ENCODE data around the gene CTRL.

CTRL gene

DNA sequence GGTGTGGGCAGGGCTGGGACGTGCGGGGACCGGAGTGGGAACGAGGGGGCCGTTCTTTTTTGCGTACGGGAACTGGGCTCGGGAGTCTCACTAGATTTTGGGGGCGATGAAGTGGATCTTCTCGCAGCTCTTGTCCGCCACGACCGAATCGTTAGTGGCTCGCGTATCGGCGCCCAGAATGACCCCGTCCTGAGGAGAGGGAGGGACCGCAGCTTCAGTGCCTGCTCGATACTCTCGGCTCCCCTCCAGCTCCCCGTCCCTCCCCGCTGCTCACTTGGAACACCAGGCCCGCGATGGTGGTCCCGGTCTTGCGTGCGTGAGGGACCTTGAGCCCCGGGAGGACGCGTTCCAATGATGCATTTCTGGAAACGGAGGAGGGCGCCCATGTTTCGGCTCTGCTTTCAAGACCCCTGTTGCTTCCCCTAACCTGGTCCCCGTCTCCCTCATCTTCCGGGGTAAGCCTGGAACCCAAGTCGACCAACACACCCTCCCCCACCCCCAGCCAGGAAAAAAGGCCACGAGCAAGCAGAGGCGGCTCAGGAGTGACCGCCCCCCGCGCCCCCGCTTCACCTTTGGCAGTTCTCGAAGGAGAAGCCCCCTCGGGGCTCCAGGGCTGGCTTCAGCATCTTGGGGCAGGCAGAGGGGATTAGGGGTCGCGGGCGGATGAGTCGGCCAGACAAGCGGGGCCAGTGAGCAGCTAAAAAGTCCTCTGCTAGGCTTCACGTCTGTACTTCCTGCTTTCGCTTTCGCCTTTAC is 4.6 kb upstream of the CTRL start, which contains the start of gene PSMB10:
PSMB10 (minus strand) TSS at position 727 of the 756 bp plus-strand sequence; CDS start at position 626, 101 bp downstream.
- Mint-ChIP-seq H3K4me1 (peaks cover 29% of the 10 kb centered on the region), H3K9me3 (no peaks in the 10 kb centered on the region), H3K27ac (peak within 1 kb of the TSS; percentile 98), H3K36me3 (ENCODE audit: low read depth) (peaks cover 6% of the 10 kb centered on the region), H3K27me3 (ENCODE audit: low read depth, poor library complexity) (peaks cover 12% of the 10 kb centered on the region), H3K4me3 (peak within 1 kb of the TSS; percentile 100)
- DNase-seq: peak; percentile 47
- TF ChIP-seq, protein P1, sequence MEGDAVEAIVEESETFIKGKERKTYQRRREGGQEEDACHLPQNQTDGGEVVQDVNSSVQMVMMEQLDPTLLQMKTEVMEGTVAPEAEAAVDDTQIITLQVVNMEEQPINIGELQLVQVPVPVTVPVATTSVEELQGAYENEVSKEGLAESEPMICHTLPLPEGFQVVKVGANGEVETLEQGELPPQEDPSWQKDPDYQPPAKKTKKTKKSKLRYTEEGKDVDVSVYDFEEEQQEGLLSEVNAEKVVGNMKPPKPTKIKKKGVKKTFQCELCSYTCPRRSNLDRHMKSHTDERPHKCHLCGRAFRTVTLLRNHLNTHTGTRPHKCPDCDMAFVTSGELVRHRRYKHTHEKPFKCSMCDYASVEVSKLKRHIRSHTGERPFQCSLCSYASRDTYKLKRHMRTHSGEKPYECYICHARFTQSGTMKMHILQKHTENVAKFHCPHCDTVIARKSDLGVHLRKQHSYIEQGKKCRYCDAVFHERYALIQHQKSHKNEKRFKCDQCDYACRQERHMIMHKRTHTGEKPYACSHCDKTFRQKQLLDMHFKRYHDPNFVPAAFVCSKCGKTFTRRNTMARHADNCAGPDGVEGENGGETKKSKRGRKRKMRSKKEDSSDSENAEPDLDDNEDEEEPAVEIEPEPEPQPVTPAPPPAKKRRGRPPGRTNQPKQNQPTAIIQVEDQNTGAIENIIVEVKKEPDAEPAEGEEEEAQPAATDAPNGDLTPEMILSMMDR (IDR thresholded peaks at IDR 0.05): no peak

DNA sequence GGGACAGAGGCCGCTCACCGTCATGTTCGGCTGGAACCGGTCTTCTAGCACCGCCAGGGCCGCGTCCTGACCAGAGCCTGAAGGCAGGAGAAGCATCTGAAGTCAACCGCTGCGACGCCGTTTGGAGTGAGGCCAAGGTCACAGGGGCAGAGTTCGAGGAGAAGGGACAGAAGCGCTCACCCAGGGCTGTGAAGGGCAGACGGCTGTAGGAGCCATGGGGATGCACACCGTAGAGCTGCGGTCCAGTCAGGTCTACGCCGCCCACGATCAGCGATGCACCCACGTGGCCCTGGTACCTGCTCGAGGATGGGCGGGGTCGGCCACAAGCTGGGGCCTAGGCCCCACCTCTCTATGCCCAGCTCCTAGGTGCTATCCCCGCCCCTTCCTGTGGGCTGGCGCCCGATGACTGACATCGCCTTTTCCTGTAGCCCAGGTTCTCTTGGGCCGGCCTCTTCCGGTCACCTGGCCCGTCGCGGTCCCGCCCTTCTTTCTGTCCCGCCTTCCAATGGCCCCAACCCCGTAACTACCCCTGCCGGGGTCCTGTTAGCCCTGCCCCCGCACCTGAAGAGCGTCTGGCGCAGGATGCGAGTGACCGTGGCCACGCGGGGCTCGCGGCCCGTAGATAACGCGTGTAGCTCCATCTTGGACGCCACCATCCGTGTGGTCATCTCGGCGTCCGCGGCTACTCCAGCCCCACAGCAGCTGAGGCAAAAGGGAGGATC is 3.9 kb upstream of the CTRL start:
- peak; percentile 89 for DNase-seq
- H3K27me3 Mint-ChIP-seq (ENCODE audit: low read depth, poor library complexity): peaks cover 13% of the 10 kb centered on the region
- TF ChIP-seq, protein P1 (IDR thresholded peaks at IDR 0.05): no peak
- peak overlapping the region; percentile 100 for H3K4me3 Mint-ChIP-seq
- peak overlapping the region; percentile 98 for H3K27ac Mint-ChIP-seq
- H3K9me3 Mint-ChIP-seq: no peaks in the 10 kb centered on the region
- H3K4me1 Mint-ChIP-seq: peaks cover 29% of the 10 kb centered on the region
- peaks cover 6% of the 10 kb centered on the region for H3K36me3 Mint-ChIP-seq (ENCODE audit: low read depth)

DNA sequence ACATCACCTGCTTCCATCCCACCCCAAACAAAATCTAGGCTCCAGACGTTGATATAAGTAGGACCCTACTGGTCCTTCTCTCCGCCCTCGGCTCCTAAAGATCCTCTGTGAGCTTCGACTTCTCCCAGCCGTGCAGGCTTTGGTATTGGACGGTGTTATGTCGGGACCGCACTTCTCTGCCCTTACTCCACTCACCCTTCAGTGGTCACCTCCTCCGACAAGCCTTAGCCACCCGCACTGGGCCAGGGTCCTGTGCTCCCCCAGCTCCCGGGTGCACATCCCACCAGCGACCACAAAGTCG is 3.4 kb upstream of the CTRL start:
- no peaks in the 10 kb centered on the region for H3K9me3 Mint-ChIP-seq
- H3K27ac Mint-ChIP-seq: peak overlapping the region; percentile 90
- H3K36me3 Mint-ChIP-seq (ENCODE audit: low read depth): peaks cover 6% of the 10 kb centered on the region
- TF ChIP-seq, protein P1 (IDR thresholded peaks at IDR 0.05): no peak
- H3K4me3 Mint-ChIP-seq: peak overlapping the region; percentile 100
- DNase-seq: no peak
- peaks cover 13% of the 10 kb centered on the region for H3K27me3 Mint-ChIP-seq (ENCODE audit: low read depth, poor library complexity)
- peaks cover 29% of the 10 kb centered on the region for H3K4me1 Mint-ChIP-seq

DNA sequence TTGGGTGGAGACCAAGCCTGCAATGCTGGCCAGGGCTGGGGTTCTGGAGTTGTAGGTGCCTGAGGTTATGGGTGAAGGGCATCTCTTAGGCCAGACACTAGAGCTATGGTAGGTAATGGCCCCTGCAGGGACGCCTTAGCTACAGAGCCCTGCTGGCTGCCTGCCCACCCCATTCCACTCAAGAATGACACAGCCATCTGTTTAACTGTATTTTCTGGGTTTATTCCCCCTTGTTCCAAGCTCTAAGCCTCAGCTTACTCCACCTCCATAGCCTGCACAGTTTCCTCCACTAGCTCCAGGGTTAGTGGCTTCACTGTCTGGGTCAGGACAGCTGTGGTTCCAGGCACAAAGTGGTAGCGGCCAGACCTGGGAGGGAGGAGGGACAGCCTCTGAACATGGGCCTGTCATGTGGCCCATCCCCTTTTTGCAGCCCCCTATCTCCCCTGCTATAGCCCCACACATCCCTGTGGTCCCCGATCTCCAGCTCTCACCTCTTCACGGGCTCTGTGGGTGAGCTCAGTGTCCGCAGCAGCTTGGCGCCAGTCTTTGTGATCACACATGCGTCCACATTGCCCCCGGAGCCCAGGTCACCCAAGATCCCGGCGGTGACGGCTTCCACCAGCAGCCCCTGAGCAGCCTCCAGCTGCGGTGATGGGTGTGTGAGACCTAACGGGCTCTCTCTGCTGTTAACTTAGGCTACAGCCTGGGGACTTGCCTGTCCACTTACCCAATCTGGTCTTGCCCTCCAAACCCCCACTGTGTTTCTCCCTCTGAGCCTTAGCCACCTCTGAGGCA is 2.8 kb upstream of the CTRL start:
- TF ChIP-seq, protein P1 (IDR thresholded peaks at IDR 0.05): no peak
- peaks cover 6% of the 10 kb centered on the region for H3K36me3 Mint-ChIP-seq (ENCODE audit: low read depth)
- no peak overlapping the region for H3K27ac Mint-ChIP-seq
- H3K9me3 Mint-ChIP-seq: no peaks in the 10 kb centered on the region
- peaks cover 13% of the 10 kb centered on the region for H3K27me3 Mint-ChIP-seq (ENCODE audit: low read depth, poor library complexity)
- DNase-seq: no peak
- peak overlapping the region; percentile 100 for H3K4me3 Mint-ChIP-seq
- peaks cover 29% of the 10 kb centered on the region for H3K4me1 Mint-ChIP-seq

DNA sequence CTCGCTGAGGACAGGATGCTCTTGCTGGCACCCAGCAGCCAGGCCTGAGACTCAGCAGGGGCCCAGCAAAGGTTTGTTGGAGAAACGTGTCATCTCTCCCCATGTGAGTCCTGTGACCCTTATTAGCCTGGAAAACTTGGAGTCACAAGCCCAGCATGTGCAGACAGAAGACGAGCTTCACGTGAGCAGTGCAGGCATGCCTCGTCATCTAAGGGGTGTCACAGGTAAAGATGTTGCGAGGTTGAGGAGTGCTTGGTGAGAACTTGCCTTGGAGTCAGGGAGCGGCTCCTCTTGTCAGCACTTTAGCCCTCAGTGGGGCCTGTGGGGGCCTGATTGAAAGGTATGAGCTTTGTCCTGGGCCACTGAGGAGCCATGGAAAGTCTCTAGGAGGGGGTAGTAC is 2.1 kb upstream of the CTRL start:
- Mint-ChIP-seq H3K27me3 (ENCODE audit: low read depth, poor library complexity) (peaks cover 13% of the 10 kb centered on the region), H3K4me3 (peak overlapping the region; percentile 52), H3K36me3 (ENCODE audit: low read depth) (peaks cover 6% of the 10 kb centered on the region), H3K4me1 (peaks cover 29% of the 10 kb centered on the region), H3K27ac (no peak overlapping the region), H3K9me3 (no peaks in the 10 kb centered on the region)
- no peak for DNase-seq
- TF ChIP-seq, protein P1 (IDR thresholded peaks at IDR 0.05): no peak
